NCI-H82 (cell line): ENCODE measurements around the gene ATP1A1.

Source experiments
- DNase-seq: peaks from one replicate; lab custom pipeline; 2025; lab: John Stamatoyannopoulos, UW

ATP1A1 gene

DNA sequence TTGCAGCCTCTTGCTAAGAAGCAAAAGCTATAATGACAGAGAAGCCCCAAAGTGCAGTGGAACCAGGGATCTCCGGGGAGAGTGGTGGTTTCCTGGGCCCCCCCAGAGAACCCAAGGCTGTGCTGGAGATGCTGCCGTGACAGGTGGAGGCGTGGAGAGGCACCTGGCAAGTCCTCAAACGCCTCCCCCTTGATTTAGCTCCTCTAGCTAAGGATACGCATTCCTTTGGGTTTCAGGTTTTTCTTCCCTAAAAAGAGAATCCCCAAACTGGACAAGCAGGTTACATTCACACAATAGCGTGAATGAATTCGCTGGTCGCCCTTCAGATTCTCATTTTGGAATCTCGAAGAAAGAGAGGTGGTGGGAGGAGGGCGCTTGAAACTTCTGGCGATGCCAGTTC, 853 bp upstream of the ATP1A1 start:
- DNase-seq, result no peak

DNA sequence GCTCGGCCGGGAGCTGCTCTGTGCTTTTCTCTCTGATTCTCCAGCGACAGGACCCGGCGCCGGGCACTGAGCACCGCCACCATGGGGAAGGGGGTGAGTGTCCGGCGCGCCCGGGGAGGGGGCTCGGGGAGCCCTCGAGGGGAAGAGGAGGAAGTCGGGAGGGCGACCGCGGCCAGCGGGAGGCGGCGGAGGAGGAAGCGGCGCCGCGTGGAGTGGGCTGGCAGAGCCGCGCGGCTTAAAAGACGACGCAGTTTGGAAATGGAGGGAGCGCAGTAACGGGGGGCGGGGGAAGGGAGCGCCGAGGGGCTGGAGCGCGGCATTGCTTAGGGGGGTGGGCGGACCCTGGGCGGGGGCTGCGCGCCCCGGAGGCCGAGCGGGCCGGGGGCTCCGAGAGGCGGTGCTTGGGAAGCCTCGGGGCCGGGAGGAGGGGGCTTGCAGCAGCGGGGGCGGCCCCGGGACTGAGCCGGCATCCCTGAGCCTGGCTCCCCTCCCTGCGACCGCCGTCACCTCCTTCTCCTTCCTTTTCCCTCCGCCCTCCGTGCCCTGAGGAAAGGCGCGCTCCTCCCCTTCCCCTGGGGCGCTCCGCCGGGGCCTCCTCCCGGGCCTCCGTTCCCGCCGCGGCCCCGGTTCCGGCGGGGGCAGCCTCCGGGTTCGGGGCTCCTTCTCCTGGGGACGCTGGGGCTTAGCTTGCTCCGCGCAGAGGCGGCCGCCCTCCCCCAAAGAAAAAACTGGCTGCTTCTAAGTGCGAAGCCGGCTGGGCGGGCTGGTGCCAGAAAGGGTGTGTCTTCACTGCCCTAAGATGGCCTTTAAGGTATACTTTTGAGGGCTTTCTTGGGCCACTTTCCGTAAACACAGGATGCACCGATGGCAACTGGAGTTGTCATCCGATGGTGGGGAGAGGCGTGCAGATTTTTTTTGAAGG, 648 bp downstream of the ATP1A1 start:
- peak; percentile 76 for DNase-seq

- DNase-seq, result peak; percentile 56
Observed at GRCh38 chr1:116374353-116375147, 1.5 kb downstream of the ATP1A1 start.

- DNase-seq, result peak; percentile 79
Observed at GRCh38 chr1:116375148-116375886, 2.3 kb downstream of the ATP1A1 start.

- peak; percentile 62 for DNase-seq
Observed at GRCh38 chr1:116375887-116376728, 3.1 kb downstream of the ATP1A1 start.

DNA sequence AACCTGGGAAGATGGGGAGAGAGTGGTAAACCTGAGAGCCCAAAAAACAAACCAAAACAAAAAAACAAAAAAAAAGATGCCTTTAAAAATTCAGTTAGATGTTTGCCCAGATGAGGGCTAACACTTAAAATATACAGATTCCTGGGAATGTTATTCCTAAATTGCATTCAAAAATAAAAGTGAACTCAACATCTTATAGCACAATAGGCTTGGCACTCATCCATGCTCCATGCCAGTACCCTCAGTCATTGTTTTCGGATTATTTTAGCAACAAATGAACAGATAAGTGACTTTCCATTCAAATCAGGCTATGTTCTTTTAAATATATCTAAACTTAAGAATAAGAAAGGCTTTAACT, 3.7 kb downstream of the ATP1A1 start:
- no peak for DNase-seq

DNA sequence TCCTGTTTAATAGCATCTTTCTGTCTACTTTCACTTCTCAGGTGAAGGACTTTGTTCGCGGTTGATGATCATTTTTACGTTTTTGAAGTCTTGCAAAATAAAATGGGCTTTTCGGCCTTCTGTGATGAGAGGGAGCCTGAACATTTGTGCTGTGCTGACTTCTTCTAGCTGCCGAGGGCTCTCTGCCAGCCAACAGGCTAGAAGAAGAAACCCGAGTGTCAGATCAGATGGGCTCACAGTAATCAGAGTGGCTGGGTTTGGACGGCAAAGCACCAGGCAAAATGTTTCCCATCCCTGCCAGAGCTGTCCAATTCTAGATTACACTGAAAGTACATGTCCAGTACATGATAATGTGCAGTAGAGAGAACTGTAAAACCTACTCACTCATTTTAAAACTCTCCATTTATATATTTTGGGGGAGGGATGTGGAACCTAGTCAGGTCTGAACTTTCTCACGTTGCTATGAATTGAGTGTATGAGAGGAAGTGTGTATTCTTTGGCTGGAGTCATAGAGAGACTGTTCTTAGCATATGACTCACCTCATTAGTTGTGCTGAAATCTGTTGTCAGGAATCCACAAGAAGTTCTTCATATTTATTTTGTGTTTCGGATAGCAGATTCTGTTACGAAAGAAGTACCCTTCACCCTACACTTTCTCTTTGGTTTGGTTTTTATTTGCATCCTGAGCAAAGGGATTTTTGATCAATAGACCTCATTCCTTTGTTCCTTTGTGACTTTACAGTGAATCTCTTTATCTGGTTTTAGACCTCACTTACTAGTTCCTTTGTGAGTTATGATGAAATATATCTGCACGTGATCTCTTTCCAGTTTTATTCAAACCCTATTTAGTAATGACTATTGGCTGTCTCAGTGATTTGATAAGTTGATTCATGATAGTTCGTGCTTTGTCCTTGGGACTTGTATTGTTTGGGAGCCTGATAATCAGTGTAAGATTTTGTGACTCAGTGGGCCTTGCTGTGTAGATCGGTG, 4.8 kb downstream of the ATP1A1 start:
- no peak for DNase-seq

DNA sequence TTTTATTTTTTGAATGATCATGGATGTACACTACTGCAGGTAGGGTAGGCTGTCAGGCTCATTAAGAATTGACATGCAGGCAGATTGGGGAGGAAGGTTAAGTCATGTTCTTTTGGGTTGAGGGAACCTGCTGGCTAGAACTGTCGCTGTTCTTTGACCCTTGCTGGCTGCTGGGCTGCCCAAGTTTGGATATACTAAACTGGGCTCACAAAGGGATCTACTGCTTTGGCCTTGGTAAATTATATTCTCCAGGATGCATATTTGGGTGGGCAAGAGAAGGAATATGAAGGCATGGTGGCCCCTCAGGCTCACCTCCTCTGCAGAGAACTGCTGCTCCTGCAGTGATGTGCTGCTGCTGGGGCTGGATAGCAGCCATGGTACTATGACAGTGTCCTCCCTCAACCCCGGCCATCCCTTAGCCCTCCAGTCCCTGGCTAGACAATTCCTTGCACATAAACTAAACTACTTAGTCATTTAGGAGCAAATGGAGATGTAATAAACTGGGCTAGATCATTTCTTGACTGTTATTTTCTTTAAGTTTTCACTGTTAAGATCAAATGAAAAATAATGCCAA, 6.1 kb downstream of the ATP1A1 start:
- no peak for DNase-seq

DNA sequence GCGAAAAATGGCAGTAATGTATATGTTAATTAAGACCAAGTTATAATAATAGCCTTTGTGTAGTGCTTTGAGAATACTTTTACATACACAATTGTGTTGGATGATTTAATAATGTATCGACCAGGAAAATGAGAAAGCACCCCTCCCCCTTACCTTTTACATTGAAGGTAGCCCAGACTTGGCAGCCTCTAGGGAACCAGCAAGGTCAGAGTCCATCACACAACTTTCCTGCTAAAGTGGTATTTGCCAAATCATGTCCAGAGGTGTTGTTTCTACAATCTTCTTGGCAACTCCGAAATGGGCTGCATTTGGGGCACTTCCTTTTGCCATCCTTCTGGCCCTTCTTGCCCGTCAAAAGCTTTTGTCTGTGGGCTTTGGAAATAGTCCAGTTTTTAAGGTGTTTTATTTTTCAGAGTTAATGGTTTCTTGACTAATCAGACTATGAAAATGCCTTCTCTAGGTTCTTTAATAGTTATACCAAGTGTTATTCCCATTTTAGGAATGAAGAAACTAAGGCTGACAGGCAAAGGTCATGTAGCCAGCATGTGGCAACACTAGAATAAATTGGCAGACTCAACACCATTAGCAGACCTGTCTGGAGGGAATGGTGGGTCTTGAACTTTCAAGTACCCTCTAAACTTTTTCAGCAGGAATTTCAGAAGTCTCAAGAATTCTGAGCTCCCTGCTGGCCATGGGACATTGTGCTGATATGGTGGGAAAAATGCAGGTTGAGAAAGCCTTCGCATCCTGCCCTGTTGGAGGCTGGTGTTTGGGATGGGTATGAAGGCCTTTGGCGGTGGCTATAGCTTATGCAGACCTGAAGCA, 6.8 kb downstream of the ATP1A1 start:
- DNase-seq, result no peak

DNA sequence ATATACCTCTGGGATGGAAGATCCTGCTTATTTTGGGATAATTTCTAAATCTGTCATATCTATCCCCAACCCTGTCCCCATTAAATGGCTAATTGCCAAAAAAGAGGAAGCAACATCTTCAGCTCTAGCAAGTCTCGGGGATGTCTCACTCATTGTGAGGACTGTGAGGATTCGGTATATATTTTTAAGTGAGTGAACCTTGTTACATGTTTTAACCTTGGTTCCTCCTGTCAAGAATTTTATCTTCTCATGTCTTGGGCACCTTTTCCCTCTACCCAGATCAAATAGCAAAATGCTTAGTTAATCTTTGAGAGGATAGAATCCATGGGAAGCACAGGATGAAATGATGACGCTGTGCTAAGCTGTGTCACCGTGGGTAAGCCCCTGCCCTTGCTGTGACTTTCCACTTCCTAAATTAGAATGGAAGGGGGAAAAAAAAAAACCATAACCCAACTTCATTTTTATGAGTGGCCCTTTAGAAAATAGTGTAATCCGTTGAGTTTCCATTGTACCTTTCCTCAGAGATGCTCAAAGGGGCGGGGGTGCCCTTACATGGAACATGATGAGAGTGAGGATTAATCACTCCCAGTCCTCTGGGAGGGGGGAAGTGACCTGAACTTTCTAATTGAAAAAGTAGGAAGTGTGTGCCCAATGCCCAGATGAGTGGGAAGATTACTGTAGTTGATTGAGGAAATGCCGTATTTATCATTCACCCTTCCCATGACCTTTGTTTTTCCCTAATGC, 7.6 kb downstream of the ATP1A1 start:
- DNase-seq, result peak; percentile 52

DNA sequence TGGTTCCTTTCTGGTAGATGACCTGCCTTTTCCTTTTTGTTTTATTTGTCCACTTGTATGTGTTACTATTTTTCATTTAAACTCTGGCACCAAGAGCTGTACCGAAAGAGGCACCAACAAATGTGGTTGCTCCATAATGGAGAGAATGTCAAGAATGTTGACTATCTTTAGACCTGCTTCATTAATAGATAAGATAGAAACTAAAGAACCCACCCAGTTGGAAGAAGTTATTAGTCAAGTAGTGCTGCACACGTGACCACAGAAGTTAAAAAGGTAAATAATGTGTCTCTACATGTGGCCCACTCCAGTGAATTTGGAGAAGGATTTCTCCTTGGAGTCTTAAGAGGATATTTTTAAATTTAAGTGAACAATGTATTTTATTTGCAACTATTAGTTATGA, 9.3 kb downstream of the ATP1A1 start:
- DNase-seq, result no peak

DNA sequence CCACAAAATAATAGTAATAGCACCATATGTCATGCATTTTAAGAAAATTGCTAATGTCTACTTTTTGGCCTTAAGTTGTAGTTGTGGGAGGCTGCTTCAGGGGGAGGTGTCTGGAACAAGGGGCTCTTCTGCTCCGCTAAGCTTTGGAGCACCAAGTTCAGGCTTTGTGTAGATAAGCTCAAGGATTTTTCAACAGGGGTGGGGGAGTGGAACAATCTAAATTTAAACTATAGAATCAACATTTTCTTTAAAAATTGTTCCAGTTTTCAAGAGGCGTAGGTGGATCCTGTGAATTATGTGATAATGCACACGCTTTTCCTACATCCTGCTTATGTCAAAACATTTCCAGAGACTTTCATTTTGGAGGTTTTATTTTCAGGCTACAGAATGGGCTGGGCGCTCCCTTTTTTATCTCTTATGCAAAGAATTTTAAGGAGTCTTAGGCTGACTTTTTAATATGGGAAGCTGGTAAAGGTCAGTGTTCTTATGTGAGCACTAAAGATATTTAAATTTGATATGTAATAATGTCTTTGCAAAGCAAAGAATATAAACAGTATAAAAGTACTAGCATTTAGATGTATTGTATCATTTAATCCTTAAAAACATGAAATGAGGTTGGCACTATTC, 9.9 kb downstream of the ATP1A1 start:
- no peak for DNase-seq

- no peak for DNase-seq
Observed at GRCh38 chr1:116386042-116386441, 13.0 kb downstream of the ATP1A1 start.

- DNase-seq, result no peak
Observed at GRCh38 chr1:116387551-116387950, 14.5 kb downstream of the ATP1A1 start.

DNA sequence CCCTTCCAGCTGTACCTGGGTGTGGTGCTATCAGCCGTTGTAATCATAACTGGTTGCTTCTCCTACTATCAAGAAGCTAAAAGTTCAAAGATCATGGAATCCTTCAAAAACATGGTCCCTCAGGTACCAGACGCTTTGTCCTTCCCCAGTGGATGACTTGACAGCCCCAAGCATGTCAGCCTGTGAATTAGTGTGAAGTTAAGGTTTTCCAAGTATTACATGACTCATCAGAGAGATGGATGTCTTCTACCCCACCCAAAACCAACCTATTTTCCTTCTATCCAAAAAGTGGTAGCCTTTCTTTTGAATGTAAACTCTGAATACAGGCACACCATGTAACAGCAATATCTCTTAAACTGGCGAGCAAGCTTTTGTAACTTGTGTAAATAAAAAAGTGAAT, 15.1 kb downstream of the ATP1A1 start:
- no peak for DNase-seq

- DNase-seq, result no peak
Observed at GRCh38 chr1:116389013-116389412, 16.0 kb downstream of the ATP1A1 start.

DNA sequence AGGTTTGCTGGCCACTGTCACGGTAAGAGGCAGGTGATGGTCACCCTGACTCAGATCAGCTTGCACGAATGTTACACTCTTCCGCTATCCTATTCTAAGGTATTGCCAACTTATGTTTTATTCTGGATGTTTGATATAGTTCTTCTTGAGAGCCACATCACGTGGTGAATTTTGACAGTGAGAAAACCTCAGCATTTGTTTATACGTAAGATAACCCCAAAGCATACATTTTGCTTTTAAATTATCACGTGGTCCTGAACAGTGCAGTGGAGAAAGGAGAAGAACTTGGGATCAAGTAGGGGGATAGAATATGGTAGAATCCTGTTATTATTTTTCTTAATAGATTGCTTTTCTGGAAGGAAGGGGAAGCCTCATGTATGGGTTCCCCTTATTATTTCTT, 16.6 kb downstream of the ATP1A1 start:
- DNase-seq, result no peak

DNA sequence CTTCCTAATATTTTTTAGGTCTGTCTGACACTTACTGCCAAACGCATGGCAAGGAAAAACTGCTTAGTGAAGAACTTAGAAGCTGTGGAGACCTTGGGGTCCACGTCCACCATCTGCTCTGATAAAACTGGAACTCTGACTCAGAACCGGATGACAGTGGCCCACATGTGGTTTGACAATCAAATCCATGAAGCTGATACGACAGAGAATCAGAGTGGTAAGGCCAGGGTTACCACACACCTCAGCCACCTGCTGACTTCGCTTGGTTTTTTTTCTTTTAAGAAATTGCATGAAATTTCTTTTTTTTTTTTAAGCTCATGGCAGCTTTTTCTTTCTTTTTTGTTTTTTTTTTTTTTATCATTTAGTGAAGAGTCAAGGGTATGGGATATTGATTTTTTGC, 17.2 kb downstream of the ATP1A1 start:
- DNase-seq, result no peak
